Measurements from ENCODE around the gene FOXR1.

GRCh38 chr11:118980191-118980881, 8.8 kb downstream of the FOXR1 start:
- no peak for TF ChIP-seq ZNF121 (CRISPR knock-in tag; IDR thresholded peaks at IDR 0.05)
- no peak for TF ChIP-seq ETV6 (CRISPR knock-in tag; IDR thresholded peaks at IDR 0.05)
- no peak for TF ChIP-seq MLX (CRISPR knock-in tag; IDR thresholded peaks at IDR 0.05)
- no peak for TF ChIP-seq ATF2 (CRISPR knock-in tag; IDR thresholded peaks at IDR 0.05; ENCODE audit: borderline replicate concordance, low read depth)
- TF ChIP-seq CTCF (IDR thresholded peaks at IDR 0.05), result no peak
- TF ChIP-seq PRDM15 (CRISPR knock-in tag; IDR thresholded peaks at IDR 0.05), result no peak

Measured in WTC11 (cell line).